HG02678 (cell line): ENCODE results near the gene GCLC.
A peak's percentile ranks its signal among the peaks of the same experiment; 100 is the strongest.

Source experiments
- ATAC-seq: cut with Tn5 transposase; IDR thresholded peaks from one replicate; pipeline ENCODE4 v1.9.1; 2021; ENCODE audit warnings: mild to moderate bottlenecking, moderate library complexity; ENCODE audit not compliant: unreplicated experiment

Gene GCLC

DNA sequence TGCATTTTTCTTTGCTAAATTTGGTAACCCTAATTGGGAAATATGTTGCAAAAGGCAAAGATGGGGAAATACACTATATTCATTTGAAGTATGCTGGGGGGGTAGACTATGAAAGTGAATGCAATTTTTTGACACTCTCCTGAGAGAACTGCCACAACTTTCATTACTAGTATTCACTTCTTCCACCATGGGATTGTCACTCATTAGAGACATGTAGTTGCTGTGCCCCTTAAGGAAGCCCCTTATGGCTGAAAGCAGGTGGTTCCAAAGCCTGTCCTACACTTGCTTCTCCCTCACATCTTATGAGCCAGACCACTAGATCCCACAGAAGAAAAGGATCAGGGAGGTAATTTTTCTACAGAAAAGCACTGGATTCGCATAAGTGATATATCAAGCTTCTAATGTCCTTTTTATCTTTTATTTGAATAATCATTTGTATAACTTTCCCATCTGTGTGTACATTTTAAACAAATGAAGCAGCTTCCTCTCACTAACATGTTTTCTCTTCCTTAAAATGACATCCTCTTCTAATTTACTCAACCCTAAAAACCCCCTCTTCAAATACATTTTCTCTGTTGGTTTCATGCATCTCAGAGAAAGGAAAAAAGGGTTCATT lies 83.8 kb downstream of the GCLC start:
- ATAC-seq: peak; percentile 64

DNA sequence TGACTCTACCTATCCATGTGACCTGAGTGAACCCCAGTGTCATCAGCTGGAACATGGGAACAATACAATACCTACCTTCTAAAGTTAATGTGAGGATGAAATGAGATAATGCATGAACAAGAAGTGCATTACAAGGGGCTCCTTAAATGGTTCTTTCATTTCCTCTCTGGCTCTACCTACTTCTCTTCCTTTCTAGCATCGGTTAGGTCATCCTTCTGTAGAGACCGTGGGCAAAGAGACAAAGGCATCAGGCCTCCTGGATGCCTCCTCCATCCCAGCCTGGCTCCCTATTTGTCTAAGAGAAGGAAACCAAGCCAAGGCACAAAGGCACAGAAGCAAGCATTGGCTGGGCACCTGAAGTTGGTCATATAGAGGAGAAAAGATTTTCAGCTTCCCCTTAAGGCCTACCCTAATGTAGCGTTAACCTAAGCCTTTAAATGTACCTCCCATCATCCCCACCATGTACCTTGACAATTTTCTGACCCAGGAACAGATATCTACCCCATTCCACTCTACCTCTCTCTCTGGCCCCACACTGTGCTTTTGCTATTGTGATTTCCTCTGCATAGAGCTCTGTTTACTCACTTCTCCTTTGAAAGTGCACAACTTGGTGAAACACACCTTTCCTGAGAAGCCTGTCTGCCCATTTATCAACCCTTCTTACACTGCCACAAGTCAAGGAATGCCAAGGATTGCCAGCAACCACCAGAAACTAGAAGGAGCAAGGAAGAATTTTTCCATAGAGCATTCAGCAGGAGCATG lies 86.6 kb downstream of the GCLC start:
- ATAC-seq: no peak

DNA sequence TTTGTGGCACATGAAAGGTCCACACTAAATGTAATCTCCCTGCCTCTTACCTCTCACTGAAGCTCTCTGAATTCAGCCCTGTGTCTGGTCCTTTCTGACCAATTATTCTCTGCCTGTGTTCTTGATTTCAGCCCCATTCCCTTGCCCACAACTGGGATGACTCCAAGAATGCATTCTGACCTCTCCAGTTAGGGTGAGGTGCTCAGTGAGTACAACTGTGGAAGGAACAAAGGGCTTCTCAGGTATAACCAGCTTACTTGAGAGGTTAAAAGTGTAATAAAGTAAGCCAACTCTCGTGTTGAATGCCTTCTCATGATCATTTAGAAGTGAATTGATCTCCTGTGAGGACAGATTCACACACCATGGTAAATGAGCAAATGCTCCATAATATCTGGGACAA lies 88.1 kb downstream of the GCLC start:
- no peak for ATAC-seq

DNA sequence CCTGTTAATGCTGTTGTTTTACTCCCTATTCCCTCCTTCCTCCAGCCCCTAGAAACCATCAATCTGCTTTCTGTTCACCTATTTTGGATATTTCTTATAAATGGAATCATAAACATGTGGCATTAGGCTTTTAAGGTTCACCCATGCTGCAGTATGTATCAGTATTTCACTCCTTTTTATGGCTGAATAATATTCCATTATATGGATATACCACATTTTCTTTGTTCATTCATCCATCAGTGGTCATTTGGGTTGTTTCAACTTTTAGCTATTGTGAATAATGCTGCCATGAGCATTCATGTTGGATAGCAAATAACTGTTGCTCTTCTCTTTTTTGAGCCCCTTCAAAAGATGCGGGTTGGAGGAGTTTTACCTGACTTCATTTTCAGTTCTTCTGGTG lies 89.2 kb downstream of the GCLC start:
- no peak for ATAC-seq

DNA sequence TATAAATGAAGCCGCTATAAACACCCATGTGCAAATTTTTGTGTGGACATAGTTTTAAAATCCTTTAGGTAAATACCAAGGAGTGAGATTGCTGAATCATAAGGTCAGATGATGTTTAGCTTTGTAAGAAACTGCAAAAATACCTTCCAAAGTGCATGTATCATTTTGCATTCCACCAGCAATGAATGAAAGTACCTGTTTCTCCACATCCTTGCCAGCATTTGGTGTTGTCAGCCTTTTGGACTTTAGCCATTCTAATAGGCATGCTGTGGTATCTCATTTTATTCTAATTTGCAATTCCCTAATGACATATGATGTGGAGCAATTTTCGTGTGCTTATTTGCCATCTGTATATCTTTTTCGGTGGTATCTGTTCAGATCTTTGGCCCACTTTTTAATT lies 93.7 kb downstream of the GCLC start:
- ATAC-seq: no peak

DNA sequence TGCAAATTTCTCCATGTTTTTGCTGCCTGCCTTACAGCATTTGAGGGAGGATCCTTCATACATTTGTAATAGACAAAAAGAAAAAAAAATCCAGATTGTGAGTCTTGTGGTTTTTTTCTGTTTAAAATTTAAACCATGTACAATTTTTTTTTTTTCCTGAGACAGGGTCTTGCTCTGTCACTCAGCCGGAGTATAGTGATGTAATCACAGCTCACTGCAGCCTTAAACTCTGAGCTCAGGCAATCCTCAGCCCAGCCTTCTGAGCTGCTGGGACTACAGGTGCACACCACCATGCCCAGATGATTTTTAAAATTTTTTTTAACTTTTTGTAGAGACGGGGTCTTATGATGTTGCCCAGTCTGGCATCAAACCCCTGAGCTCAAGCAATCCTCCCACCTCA lies 97.0 kb downstream of the GCLC start:
- no peak for ATAC-seq
